MCF 10A (cell line): ENCODE measurements around the gene DCAF16. TPM values are rescaled to one million over a fixed set of nuclear protein-coding genes. Genes with fewer than 3 reads are reported as not detected.

ENCODE experiments used
- BruUV-seq: library from RNA; stranded (reverse); fragments of 400-500 nt; replicated peaks from 2 replicates; lab custom pipeline; 2021; lab: Mats Ljungman, UMichigan
- CTCF ChIA-PET: fragments of 300-600 bp; sonication (Branson Sonifier 250); formaldehyde crosslinking; extraction: SDS; loops from one replicate; lab custom pipeline; 2021; ENCODE audit warnings: antibody characterized with exemption, inconsistent platforms; lab: Yijun Ruan, JAX
- POLR2A ChIA-PET: fragments of 300-600, 350-650 bp; sonication (Branson Sonifier 250); formaldehyde crosslinking; extraction: SDS; loops from one replicate; lab custom pipeline; 2020; ENCODE audit warnings: antibody characterized with exemption, inconsistent platforms; lab: Yijun Ruan, JAX
- DNase-seq: peaks from one replicate; pipeline ENCODE4 v3.0.0-alpha.2; 2018; ENCODE audit not compliant: unreplicated experiment
- H3K27ac Mint-ChIP-seq: one replicate; pipeline ENCODE4 v1.8.0; 2022; ENCODE audit warnings: mild to moderate bottlenecking, low read depth, mixed read lengths; ENCODE audit not compliant: unreplicated experiment
- H3K27me3 Mint-ChIP-seq: one replicate; pipeline ENCODE4 v1.8.0; 2022; ENCODE audit warnings: mixed read lengths; ENCODE audit not compliant: insufficient read depth, unreplicated experiment
- H3K36me3 Mint-ChIP-seq: one replicate; pipeline ENCODE4 v1.8.0; 2022; ENCODE audit warnings: mild to moderate bottlenecking, moderate library complexity, mixed read lengths; ENCODE audit not compliant: insufficient read depth, unreplicated experiment
- H3K4me1 Mint-ChIP-seq: one replicate; pipeline ENCODE4 v1.8.0; 2022; ENCODE audit warnings: mixed read lengths; ENCODE audit not compliant: insufficient read depth, unreplicated experiment
- H3K4me3 Mint-ChIP-seq: one replicate; pipeline ENCODE4 v1.8.0; 2022; ENCODE audit warnings: mild to moderate bottlenecking, moderate library complexity, mixed read lengths; ENCODE audit not compliant: unreplicated experiment
- H3K9me3 Mint-ChIP-seq: one replicate; pipeline ENCODE4 v1.8.0; 2022; ENCODE audit warnings: mixed read lengths; ENCODE audit not compliant: unreplicated experiment
- intact Hi-C: fragments of 100-400 bp; cut with micrococcal nuclease; formaldehyde crosslinking; loops from 2 replicates; pipeline ENCODE4 v1.14.1; 2022
- total RNA-seq: library from RNA; stranded (reverse); gene quantifications from 2 replicates; pipeline ENCODE4 v1.2.3, GENCODE V29; 2022
- TF ChIP-seq, protein P1 (sequence below): fragments of 200-600 bp; IDR thresholded peaks from one replicate; pipeline ENCODE4 v1.8.0; 2022; ENCODE audit warnings: antibody characterized with exemption, mild to moderate bottlenecking; ENCODE audit not compliant: unreplicated experiment

Gene DCAF16
- total RNA-seq, 1 experiment from 2014 or later = 38.0 TPM

DNA sequence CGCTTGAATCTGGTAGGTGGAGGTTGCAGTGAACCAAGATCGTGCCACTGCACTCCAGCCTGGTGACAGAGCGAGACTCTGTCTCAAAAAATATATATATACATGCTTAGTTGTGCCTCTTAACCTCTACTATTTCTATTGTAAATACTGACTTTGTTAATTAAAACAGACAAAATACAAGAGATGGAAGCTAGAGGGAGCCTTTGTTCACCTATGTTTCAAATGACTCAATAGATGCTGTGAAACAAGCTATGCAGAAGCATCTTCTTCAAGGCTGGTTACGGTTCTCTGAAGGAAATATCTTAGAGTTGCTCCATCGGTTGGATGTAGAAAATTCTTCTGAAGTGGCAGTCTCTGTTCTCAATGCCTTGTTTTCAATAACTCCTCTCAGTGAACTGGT, 6.5 kb upstream of the DCAF16 start:
- Mint-ChIP-seq H3K36me3 (no peaks in the 10 kb centered on the region), H3K4me1 (peaks cover 13% of the 10 kb centered on the region), H3K27me3 (no peaks in the 10 kb centered on the region), H3K4me3 (peak overlapping the region; percentile 24), H3K27ac (no peak overlapping the region), H3K9me3 (no peaks in the 10 kb centered on the region)
- intact Hi-C loops = loop anchor here (1.0 to 2.0 kb wide), 3 partner anchors 204 to 776 kb away; partner anchors contain the start of gene LCORL
- ChIA-PET POLR2A (interaction anchor here (0.5 to 1.5 kb wide), 16 partner anchors 9 to 752 kb away, joined by 3 to 9 read pairs (median 4); partner anchors contain the start of gene LCORL), CTCF (interaction anchor here (0.6 to 3.8 kb wide), 37 partner anchors 10 to 850 kb away, joined by 3 to 60 read pairs (median 4); partner anchors contain the start of genes LAP3 and LCORL)
- no TSS peak for BruUV-seq
- TF ChIP-seq, protein P1, sequence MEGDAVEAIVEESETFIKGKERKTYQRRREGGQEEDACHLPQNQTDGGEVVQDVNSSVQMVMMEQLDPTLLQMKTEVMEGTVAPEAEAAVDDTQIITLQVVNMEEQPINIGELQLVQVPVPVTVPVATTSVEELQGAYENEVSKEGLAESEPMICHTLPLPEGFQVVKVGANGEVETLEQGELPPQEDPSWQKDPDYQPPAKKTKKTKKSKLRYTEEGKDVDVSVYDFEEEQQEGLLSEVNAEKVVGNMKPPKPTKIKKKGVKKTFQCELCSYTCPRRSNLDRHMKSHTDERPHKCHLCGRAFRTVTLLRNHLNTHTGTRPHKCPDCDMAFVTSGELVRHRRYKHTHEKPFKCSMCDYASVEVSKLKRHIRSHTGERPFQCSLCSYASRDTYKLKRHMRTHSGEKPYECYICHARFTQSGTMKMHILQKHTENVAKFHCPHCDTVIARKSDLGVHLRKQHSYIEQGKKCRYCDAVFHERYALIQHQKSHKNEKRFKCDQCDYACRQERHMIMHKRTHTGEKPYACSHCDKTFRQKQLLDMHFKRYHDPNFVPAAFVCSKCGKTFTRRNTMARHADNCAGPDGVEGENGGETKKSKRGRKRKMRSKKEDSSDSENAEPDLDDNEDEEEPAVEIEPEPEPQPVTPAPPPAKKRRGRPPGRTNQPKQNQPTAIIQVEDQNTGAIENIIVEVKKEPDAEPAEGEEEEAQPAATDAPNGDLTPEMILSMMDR = peak; percentile 52
- DNase-seq = peak; percentile 56

DNA sequence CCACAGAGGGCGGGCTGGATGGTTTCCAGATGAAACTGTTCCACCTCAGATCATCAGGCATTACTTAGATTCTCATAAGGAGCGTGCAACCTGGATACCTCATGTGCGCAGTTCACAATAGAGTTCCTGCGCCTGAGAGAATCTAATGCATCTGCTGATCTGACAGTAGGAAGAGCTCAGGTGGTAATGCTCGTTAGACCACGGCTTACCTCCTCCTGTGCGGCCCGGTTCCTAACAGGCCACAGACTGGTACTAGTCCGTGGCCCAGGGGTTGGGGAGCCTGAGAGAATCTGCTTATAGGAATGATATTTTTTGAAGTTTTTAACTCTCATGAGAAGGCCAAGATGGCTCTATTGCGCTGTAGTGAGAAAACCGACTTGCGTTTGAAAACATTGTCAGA, 5.6 kb upstream of the DCAF16 start:
- intact Hi-C loops = loop anchor here (2.0 kb wide), 1 partner anchor 205 kb away; the partner anchor contains the start of gene LCORL
- no TSS peak for BruUV-seq
- peaks cover 20% of the 10 kb centered on the region for H3K4me1 Mint-ChIP-seq
- no peak for DNase-seq
- peak overlapping the region; percentile 49 for H3K27ac Mint-ChIP-seq
- CTCF ChIA-PET = interaction anchor here (0.6 to 3.8 kb wide), 35 partner anchors 9 to 1932 kb away, joined by 3 to 60 read pairs (median 4); partner anchors contain the start of genes LAP3 and LCORL
- no peaks in the 10 kb centered on the region for H3K9me3 Mint-ChIP-seq
- H3K27me3 Mint-ChIP-seq = no peaks in the 10 kb centered on the region
- H3K36me3 Mint-ChIP-seq = no peaks in the 10 kb centered on the region
- H3K4me3 Mint-ChIP-seq = no peak overlapping the region
- TF ChIP-seq, protein P1 = no peak
- POLR2A ChIA-PET = interaction anchor here (0.6 to 1.5 kb wide), 8 partner anchors 14 to 1018 kb away, joined by 3 to 5 read pairs (median 3); no protein-coding TSS in a partner anchor

DNA sequence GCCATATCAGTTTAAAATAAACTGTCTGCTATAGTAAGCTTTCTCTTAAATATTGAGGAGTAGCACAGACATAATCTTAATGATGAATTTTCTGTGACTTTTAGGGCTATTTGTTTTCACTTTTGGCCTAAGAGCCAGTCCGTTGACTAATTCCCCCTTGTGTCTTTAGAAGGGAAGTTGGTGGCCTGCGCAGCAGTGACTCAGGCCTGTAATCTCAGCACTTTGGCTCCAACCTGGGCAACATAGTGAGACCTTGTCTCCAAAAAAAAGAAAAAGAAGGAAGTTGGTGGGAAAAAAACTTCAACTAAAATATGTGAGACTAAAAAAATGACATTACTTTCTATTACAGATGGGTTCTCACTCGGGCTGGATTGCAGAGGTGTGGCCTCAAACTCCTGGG, 3.6 kb upstream of the DCAF16 start:
- peaks cover 20% of the 10 kb centered on the region for H3K4me1 Mint-ChIP-seq
- peaks cover 7% of the 10 kb centered on the region for H3K36me3 Mint-ChIP-seq
- BruUV-seq = no TSS peak

DNA sequence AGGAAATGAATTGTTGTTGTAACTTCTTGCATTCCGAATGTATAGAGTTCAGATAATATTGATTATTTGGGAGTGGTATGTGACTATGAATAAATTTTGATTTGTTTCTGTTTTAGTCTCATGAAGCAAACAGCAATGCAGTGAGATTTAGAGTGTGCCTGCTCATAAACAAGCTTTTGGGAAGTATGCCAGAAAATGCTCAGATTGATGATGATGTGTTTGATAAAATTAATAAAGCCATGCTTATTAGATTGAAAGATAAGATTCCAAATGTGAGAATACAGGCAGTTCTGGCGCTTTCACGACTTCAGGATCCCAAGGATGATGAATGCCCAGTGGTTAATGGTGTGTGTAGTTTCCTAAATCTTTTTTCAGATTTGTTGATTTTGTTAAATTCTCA, 2.2 kb upstream of the DCAF16 start:
- peak overlapping the region; percentile 89 for H3K4me3 Mint-ChIP-seq
- ChIA-PET CTCF (interaction anchor here (0.6 to 1.2 kb wide), 5 partner anchors 9 to 889 kb away, joined by 3 to 7 read pairs (median 3); partner anchors contain the start of gene CLRN2), POLR2A (interaction anchor here (0.7 to 8.0 kb wide), 5 partner anchors 10 to 210 kb away, joined by 3 to 64 read pairs (median 9); partner anchors contain the start of genes LCORL and MED28)
- TF ChIP-seq, protein P1 = no peak
- H3K27ac Mint-ChIP-seq = peak overlapping the region; percentile 98
- H3K36me3 Mint-ChIP-seq = peaks cover 17% of the 10 kb centered on the region
- BruUV-seq = no TSS peak
- H3K9me3 Mint-ChIP-seq = no peaks in the 10 kb centered on the region
- no peaks in the 10 kb centered on the region for H3K27me3 Mint-ChIP-seq
- peak; percentile 16 for DNase-seq
- intact Hi-C loops = no loop called here
- H3K4me1 Mint-ChIP-seq = peaks cover 27% of the 10 kb centered on the region

More for the DNA sequence above, 3.6 kb upstream of the DCAF16 start:
- Mint-ChIP-seq H3K27ac (peak overlapping the region; percentile 98), H3K9me3 (no peaks in the 10 kb centered on the region), H3K4me3 (peak overlapping the region; percentile 46), H3K27me3 (no peaks in the 10 kb centered on the region)
- TF ChIP-seq, protein P1 = no peak
- POLR2A ChIA-PET = interaction anchor here (6.8 kb wide), 1 partner anchor 9 kb away, joined by 64 read pairs; no protein-coding TSS in a partner anchor
- intact Hi-C loops = no loop called here
- CTCF ChIA-PET = interaction anchor here (0.6 to 3.8 kb wide), 3 partner anchors 553 to 781 kb away, joined by 3 to 60 read pairs (median 4); no protein-coding TSS in a partner anchor
- peak; percentile 38 for DNase-seq
